Thymus (tissue), 11 donors: ENCODE measurements around the gene RNF13. TPM values are rescaled to one million over a fixed set of nuclear protein-coding genes. Genes with fewer than 3 reads are reported as not detected.
"Not testable (repeated sequence)": the region's sequence is repeated elsewhere in the genome, so short reads cannot be mapped to it uniquely, and the experiment has no call there.

Experiments
- DNase-seq, 9 donors: peaks; one replicate each; pipeline ENCODE4 v3.0.0-alpha.2; 2013; ENCODE audit warnings: low spot score in 9 of 9, low read depth in 6 of 9, missing footprints in 1 of 9
- H3K27ac ChIP-seq, 2 donors: one replicate each; pipeline ENCODE4 v1.5.1; 2013; ENCODE audit warnings: control low read depth in 1 of 2, low read depth in 1 of 2, low read length in 1 of 2, mild to moderate bottlenecking in 1 of 2, moderate library complexity in 1 of 2
- H3K27me3 ChIP-seq, 2 donors: one replicate each; pipeline ENCODE4 v1.5.1; 2013; ENCODE audit warnings: low read length in 1 of 2; ENCODE audit not compliant: control insufficient read depth in 2 of 2, insufficient read depth in 1 of 2
- H3K36me3 ChIP-seq, 2 donors: one replicate each; pipeline ENCODE4 v1.5.1; 2013; ENCODE audit warnings: low read length in 1 of 2, mild to moderate bottlenecking in 1 of 2, moderate library complexity in 1 of 2; ENCODE audit not compliant: control insufficient read depth in 2 of 2, insufficient read depth in 2 of 2
- H3K4me1 ChIP-seq, 2 donors: one replicate each; pipeline ENCODE4 v1.5.1; 2013; ENCODE audit warnings: low read length in 2 of 2; ENCODE audit not compliant: control insufficient read depth in 2 of 2, insufficient read depth in 2 of 2
- H3K4me3 ChIP-seq, 2 donors: one replicate each; pipeline ENCODE4 v1.5.1; 2013; ENCODE audit warnings: low read length in 2 of 2, control low read depth in 1 of 2, mild to moderate bottlenecking in 1 of 2
- H3K9me3 ChIP-seq, 2 donors: one replicate each; pipeline ENCODE4 v1.5.1; 2013; ENCODE audit warnings: low read length in 1 of 2, mild to moderate bottlenecking in 1 of 2; ENCODE audit not compliant: control insufficient read depth in 2 of 2, insufficient read depth in 1 of 2
- WGBS: extraction: QIAGEN DNeasy Blood & Tissue Kit; methylation state at CpG from one replicate; pipeline ENCODE4 v1.1.7; 2013; 5-methylcytosine and 5-hydroxymethylcytosine counted together
- polyA plus RNA-seq: library from polyadenylated mRNA; stranded (reverse); fragments of 200-250 nt; gene quantifications from one replicate; pipeline ENCODE4 v1.2.3, GENCODE V29; 2013
- total RNA-seq: library from RNA; stranded (reverse); fragments of 120-200 nt; gene quantifications from one replicate; pipeline ENCODE4 v1.2.4, GENCODE V29; 2013
- donor health status: healthy.

Gene RNF13
- total and polyA plus RNA-seq, 2 donors, result 53.3 to 57.2 TPM

GRCh38 chr3:149826636-149827035 lies 13.6 kb downstream of the RNF13 start:
- DNase-seq, result no peak
- 76% methylated on average over 3 of the region's 3 CpGs for WGBS
- no peaks in the 10 kb centered on the region for H3K27me3 ChIP-seq
- no peak overlapping the region for H3K4me3 ChIP-seq
- no peak overlapping the region for H3K27ac ChIP-seq
- no peaks in the 10 kb centered on the region for H3K36me3 ChIP-seq
- H3K9me3 ChIP-seq, result peaks cover 0 to 14% of the 10 kb centered on the region in 2 donors
- no peaks in the 10 kb centered on the region for H3K4me1 ChIP-seq

- no peak for DNase-seq
- H3K4me3 ChIP-seq, result no peak overlapping the region
- peaks cover 0 to 14% of the 10 kb centered on the region in 2 donors for H3K9me3 ChIP-seq
- WGBS, result 97% methylated on average over 1 of the region's 1 CpG
- H3K36me3 ChIP-seq, result no peaks in the 10 kb centered on the region
- no peaks in the 10 kb centered on the region for H3K27me3 ChIP-seq
- H3K4me1 ChIP-seq, result no peaks in the 10 kb centered on the region
- no peak overlapping the region for H3K27ac ChIP-seq
These were observed 15.4 kb downstream of the RNF13 start for GRCh38 chr3:149828390-149828789.

DNA sequence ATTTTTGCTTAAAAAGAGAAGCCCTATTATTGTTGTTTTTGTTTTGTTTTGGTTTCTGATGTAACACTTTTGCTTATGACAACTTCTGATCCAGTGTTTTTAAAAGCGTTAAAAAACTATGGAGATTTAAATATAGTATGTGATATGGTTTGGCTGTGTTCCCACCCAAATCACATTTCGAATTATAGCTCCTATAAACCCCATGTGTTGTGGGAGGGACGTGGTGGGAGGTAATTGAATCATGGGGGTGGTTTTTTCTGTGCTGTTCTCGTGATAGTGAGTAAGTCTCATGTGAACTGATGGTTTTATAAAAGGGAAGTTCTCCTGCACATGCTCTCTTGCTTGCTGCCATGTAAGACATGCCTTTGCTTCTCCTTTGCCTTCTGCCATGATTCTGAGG lies 16.6 kb downstream of the RNF13 start:
- H3K27me3 ChIP-seq, DNase-seq, H3K4me1 ChIP-seq, H3K27ac ChIP-seq, H3K36me3 ChIP-seq, H3K4me3 ChIP-seq: not testable (repeated sequence)
- WGBS, result 96% methylated on average over 4 of the region's 4 CpGs
- H3K9me3 ChIP-seq, result peaks cover 0 to 18% of the 10 kb centered on the region in 2 donors

- peaks cover 0 to 18% of the 10 kb centered on the region in 2 donors for H3K9me3 ChIP-seq
These were observed 17.9 kb downstream of the RNF13 start for GRCh38 chr3:149830902-149831301.

GRCh38 chr3:149831321-149831720 lies 18.3 kb downstream of the RNF13 start:
- no peak for DNase-seq
- no peaks in the 10 kb centered on the region for H3K27me3 ChIP-seq
- H3K27ac ChIP-seq, result no peak overlapping the region
- no peaks in the 10 kb centered on the region for H3K4me1 ChIP-seq
- 98% methylated on average over 4 of the region's 4 CpGs for WGBS
- H3K9me3 ChIP-seq, result peaks cover 0 to 18% of the 10 kb centered on the region in 2 donors
- no peaks in the 10 kb centered on the region for H3K36me3 ChIP-seq
- no peak overlapping the region for H3K4me3 ChIP-seq

More at GRCh38 chr3:149830902-149831301, 17.9 kb downstream of the RNF13 start:
- no peaks in the 10 kb centered on the region for H3K27me3 ChIP-seq
- no peak for DNase-seq
- 94% methylated on average over 2 of the region's 2 CpGs for WGBS
- H3K27ac ChIP-seq, result no peak overlapping the region
- no peaks in the 10 kb centered on the region for H3K4me1 ChIP-seq
- H3K4me3 ChIP-seq, result no peak overlapping the region
- H3K36me3 ChIP-seq, result no peaks in the 10 kb centered on the region

DNA sequence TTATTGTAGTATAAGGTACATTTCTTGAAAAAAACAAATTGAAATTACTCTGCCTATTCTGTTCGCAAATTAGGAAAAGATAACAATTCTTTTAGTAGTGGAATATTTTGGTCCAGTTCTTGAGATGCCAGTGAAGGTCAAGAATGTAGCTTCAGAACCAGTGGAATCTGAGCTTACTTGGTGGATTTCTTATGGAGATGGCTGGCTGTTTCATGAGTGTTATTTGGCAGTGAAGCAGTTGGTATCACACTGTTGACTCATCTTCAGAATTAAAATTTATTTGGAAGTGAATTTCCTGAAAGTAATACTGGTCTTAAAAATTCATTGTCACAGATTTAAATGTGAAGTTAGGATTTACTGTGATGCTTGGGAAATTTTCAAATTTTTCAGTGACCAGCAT lies 19.1 kb downstream of the RNF13 start:
- H3K9me3 ChIP-seq, result peaks cover 0 to 18% of the 10 kb centered on the region in 2 donors
- no peak for DNase-seq
- H3K4me1 ChIP-seq, result no peaks in the 10 kb centered on the region
- no peak overlapping the region for H3K27ac ChIP-seq
- no peak overlapping the region for H3K4me3 ChIP-seq
- no peaks in the 10 kb centered on the region for H3K36me3 ChIP-seq
- no peaks in the 10 kb centered on the region for H3K27me3 ChIP-seq
- 97% methylated on average over 1 of the region's 1 CpG for WGBS

GRCh38 chr3:149833241-149833640 lies 20.2 kb downstream of the RNF13 start:
- peaks cover 1 to 28% of the 10 kb centered on the region in 2 donors for H3K9me3 ChIP-seq
- 96% methylated on average over 2 of the region's 2 CpGs for WGBS

DNA sequence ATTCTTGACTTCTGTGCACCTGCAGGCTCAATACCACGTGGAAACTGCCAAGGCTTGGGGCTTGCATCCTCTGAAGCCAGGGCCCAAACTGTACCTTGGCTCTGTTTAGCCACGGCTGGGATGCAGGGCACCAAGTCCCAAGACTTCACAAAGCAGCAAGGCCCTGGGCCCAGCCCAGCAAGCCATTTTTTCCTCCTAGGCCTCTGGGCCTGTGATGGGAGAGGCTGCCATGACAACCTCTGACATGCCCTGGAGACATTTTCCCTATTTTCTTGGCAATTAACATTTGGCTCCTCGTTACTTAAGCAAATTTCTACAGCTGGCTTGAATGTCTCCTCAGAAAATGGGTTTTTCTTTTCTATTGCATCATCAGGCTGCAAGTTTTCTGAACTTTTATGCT lies 25.5 kb downstream of the RNF13 start:
- H3K4me1 ChIP-seq, H3K27me3 ChIP-seq, H3K4me3 ChIP-seq, DNase-seq, H3K27ac ChIP-seq, H3K36me3 ChIP-seq: not testable (repeated sequence)
- peaks cover 3 to 20% of the 10 kb centered on the region in 2 donors for H3K9me3 ChIP-seq
- 97% methylated on average over 3 of the region's 3 CpGs for WGBS

More at GRCh38 chr3:149833241-149833640, 20.2 kb downstream of the RNF13 start:
- no peak overlapping the region for H3K27ac ChIP-seq
- H3K4me3 ChIP-seq, result no peak overlapping the region
- H3K4me1 ChIP-seq, result no peaks in the 10 kb centered on the region
- no peak for DNase-seq
- H3K27me3 ChIP-seq, result no peaks in the 10 kb centered on the region
- peaks cover 0 to under 1% of the 10 kb centered on the region in 2 donors for H3K36me3 ChIP-seq

GRCh38 chr3:149839469-149839868 lies 26.5 kb downstream of the RNF13 start:
- H3K27ac ChIP-seq, result not testable (repeated sequence)
- 95% methylated on average over 3 of the region's 3 CpGs for WGBS

DNA sequence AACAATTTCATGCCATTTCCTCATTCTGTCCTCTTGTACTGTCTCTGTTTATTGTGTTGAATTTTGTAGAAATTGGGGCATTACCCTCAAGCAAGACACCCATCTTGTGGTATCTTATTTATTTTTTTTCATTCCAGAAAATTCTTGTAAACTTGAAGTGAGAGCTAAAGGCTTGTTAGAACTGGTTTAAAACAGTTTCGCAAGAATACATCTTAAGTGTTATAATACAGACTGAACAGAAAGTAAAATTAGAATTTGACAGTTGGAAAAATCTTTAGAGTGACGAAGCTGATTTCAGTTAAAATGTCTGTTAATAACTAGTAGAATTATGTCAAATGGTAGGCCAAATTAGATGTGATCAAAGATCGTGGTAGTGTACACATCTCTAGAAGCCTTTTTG lies 26.9 kb downstream of the RNF13 start:
- no peak for DNase-seq
- no peak overlapping the region for H3K4me3 ChIP-seq
- peaks cover 0 to 3% of the 10 kb centered on the region in 2 donors for H3K36me3 ChIP-seq
- H3K27ac ChIP-seq, result no peak overlapping the region
- no peaks in the 10 kb centered on the region for H3K27me3 ChIP-seq
- peaks cover 3 to 16% of the 10 kb centered on the region in 2 donors for H3K9me3 ChIP-seq
- H3K4me1 ChIP-seq, result no peaks in the 10 kb centered on the region
- 91% methylated on average over 3 of the region's 3 CpGs for WGBS

More at GRCh38 chr3:149839469-149839868, 26.5 kb downstream of the RNF13 start:
- not testable (repeated sequence) for H3K4me1 ChIP-seq, H3K36me3 ChIP-seq, H3K4me3 ChIP-seq, DNase-seq, H3K27me3 ChIP-seq
- H3K9me3 ChIP-seq, result peaks cover 3 to 18% of the 10 kb centered on the region in 2 donors
